NCI-H2107 treated with DMSO at 0.1 percent for 48 hours (cell line): ENCODE results near the gene HEATR3.

Experiments used
- DNase-seq: peaks from one replicate; lab custom pipeline; 2025; ENCODE audit not compliant: unreplicated experiment; lab: John Stamatoyannopoulos, UW

HEATR3 gene

DNA sequence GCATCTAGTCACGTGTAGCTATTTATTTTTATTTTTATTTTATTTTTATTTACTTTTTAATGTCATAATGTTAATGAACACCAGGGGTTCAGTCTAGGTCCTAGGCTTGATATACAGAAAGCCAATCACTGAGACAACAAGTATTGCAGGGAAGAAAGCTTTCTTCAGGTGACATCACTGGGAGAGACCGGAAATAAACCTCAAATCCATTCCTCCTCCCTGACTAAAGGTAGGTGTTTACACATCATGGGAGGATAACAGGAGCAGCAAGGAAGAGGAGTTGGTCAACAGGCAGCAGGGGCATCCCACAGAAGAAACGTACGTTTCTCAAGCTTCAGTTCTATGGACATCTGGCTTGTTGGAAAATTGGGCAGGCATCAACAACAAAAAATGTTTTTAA, 9.5 kb upstream of the HEATR3 start:
- DNase-seq = no peak

GRCh38 chr16:50058091-50058771, 7.5 kb upstream of the HEATR3 start:
- no peak for DNase-seq

DNA sequence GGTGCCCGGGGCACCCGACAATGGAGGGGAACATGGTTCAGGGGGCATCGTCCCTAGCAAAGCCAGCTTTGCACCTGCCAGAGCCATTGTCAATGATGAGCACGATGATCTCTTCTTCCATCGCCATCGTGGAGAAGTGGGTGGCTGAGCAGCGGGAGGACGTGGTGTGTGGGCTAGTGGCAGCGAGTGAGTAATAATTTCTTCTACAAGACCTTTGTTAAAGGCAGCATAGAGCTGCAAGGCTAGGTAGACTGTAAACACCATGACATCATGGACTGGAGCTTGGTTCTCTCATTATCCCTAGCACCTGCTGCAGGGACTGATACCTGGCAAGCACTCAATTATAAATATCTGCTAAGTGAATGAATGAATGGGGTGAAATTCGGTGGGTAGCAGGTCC, 6.7 kb upstream of the HEATR3 start:
- DNase-seq = no peak

DNA sequence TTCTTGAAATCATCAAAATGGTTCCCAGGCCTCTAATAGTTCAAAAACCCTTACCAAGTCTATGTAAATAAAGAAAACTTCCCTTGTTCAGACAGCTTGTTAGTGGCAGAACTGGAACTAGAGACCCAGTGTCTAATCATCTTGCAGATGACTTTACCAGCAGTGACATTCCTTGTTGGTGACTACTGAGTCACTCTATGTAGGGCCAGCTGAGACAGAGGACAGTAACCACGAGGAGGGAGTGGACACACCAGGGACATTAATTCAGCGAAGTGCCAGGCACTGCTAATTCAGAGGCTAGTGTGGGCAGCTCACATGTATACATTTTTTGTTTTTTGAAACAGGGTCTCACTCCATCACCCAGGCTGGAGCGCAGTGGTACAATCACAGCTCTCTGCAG, 6.1 kb upstream of the HEATR3 start:
- no peak for DNase-seq

GRCh38 chr16:50061326-50061725, 4.4 kb upstream of the HEATR3 start:
- no peak for DNase-seq

DNA sequence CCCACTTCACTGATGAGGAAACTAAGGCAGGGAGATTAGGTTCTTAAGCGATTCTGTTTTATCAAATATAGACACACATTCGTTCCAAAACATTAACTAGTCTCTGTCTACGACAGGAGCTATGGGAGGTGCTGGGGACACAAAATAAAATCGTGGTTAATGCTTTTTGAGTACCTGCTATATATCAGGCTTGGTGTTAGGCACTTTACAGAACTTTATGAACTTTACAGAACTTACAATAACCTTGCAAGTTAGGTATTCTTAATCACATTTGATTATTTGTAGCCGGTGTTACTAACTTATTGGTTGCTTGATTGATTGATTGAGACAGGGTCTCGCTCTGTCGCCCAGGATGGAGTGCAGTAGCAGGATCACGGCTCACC, 538 bp upstream of the HEATR3 start:
- no peak for DNase-seq

- no peak for DNase-seq
Measured at GRCh38 chr16:50066482-50067289, 916 bp downstream of the HEATR3 start.

DNA sequence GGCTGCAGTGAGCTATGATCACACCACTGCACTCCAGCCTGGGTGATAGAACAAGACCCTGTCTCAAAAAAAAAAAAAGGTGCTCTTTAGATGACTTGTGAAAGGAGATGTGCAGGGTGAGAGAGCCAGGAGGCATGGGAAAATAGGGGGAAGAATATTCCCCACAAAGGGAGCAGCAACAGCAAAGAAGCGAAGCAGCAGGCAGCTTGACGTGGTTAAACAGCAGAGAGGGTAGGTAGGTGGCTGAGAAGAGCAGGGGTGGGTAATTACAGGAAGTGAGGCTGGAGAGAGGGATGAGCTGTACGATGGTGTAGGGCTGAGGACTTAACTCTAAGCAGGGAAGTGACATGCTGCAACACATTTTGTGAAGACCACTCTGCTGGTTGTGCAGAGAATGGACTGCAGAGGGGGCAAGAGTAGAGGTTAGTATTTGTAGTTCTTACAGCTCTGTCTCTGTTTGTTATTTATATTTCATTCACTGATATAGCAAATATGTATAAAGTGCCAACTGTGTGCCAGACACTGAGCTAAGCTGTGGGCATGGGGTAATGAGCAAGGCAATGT, 1.6 kb downstream of the HEATR3 start:
- DNase-seq = peak; percentile 7

GRCh38 chr16:50068550-50068949, 2.8 kb downstream of the HEATR3 start:
- no peak for DNase-seq

DNA sequence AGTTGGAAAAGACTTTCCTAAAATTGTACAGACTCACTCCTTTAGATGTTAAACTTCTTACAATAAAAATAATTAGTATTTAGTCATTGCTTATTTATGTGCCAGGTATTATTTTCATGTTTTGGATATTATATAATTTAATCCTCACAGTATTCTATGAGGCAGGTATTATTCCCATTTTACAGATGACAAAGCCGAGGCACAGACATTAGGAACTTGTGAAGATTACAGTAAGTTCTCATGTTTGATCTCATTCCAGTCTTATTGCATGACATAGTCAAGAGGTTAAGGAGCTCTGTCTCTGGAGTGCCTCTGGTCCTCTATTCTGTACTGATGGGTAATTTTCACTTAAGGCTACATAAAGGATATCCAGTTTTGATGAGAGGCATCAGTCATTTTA, 3.3 kb downstream of the HEATR3 start:
- no peak for DNase-seq

- DNase-seq = no peak
Measured at GRCh38 chr16:50071075-50071671, 5.4 kb downstream of the HEATR3 start.

DNA sequence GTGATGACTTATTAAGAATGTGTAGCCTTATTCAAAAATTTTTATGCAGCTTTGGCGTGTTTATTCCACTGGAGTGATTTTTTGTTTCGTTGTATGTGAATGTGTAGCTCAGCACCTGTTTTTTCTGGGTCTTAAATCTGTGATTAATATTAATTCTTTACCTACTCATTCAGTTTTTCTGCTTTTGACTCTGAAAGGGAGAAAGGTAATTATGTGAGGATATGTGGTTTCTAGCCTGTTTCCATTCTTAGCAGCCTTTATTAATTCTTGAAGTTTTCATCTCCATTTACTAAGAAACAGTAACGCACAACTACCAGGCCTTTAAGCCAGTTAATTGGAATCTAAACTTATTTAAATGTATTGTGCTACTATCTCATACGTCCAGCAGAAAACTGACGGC, 7.0 kb downstream of the HEATR3 start:
- no peak for DNase-seq

- no peak for DNase-seq
Measured at GRCh38 chr16:50079397-50080140, 13.8 kb downstream of the HEATR3 start.

- no peak for DNase-seq
Measured at GRCh38 chr16:50081428-50082018, 15.8 kb downstream of the HEATR3 start.

DNA sequence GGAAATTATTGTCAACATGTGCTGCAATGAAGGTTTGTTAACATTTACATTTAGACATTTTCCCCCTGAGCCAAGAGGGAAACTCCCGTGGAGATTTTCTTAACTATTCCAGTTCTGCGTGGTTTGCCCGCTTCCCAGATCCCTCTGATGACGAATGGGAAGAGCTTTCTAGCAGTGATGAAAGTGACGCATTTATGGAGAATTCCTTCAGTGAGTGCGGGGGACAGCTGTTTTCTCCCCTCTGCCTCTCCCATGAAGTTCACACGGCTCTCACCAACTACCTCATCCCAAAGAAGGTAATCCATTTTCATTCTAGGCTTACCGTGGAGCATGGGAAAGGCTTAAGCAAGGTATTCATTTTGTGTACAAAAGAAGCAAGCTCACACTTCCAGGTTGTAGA, 18.2 kb downstream of the HEATR3 start:
- DNase-seq = no peak

DNA sequence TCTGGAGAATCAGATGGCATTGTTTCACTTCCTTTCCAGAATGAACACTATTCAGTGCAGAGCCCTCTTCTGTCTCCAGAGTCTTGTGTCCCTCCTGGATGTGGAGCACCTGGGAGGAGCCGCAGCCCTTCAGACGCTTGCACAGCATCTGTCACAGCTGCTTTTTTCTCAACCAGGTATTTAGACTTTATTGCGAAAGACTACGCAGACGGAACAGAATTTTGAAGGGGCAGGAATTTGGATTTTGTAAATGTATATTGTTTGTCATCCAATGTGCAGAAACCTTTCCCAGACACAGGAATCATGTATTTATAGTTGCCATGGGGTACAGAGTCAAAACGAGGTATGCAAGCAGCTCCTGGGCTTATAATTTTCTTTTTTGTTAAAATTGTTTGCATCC, 20.4 kb downstream of the HEATR3 start:
- DNase-seq = no peak

- no peak for DNase-seq
Measured at GRCh38 chr16:50088302-50088701, 22.5 kb downstream of the HEATR3 start.

GRCh38 chr16:50092891-50093290, 27.1 kb downstream of the HEATR3 start:
- DNase-seq = no peak

GRCh38 chr16:50093607-50094539, 28.1 kb downstream of the HEATR3 start:
- no peak for DNase-seq

DNA sequence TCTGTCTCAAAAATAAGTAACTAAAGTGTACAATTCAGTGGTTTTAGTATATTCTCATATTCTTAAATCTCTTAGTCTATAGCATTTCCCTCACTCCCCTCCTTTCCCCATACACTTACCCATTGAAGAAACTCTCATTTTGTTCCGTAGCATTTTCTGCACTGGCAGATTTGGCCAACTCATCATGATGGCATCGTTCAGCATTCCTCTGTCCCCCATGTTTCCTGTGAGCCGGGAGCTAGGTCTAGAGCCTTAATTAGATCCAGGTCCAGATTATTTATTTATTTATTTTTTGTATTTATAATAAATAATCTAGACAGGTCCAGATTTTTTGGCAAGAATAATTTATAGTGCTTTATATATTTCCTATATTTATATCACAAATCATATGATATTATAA, 31.0 kb downstream of the HEATR3 start:
- DNase-seq = no peak
